GM18505 (cell line): Measurements from ENCODE around the gene BAIAP2.

Experiments
- ATAC-seq: cut with Tn5 transposase; IDR thresholded peaks from one replicate; pipeline ENCODE4 v1.9.1; 2021; ENCODE audit not compliant: unreplicated experiment
- POLR2A ChIP-seq: IDR thresholded peaks from 4 replicates; pipeline ENCODE4 v1.6.1; 2011; ENCODE audit warnings: borderline replicate concordance; ENCODE audit not compliant: insufficient read depth, insufficient read length; ENCODE audit errors: extremely low read depth

Gene BAIAP2

DNA sequence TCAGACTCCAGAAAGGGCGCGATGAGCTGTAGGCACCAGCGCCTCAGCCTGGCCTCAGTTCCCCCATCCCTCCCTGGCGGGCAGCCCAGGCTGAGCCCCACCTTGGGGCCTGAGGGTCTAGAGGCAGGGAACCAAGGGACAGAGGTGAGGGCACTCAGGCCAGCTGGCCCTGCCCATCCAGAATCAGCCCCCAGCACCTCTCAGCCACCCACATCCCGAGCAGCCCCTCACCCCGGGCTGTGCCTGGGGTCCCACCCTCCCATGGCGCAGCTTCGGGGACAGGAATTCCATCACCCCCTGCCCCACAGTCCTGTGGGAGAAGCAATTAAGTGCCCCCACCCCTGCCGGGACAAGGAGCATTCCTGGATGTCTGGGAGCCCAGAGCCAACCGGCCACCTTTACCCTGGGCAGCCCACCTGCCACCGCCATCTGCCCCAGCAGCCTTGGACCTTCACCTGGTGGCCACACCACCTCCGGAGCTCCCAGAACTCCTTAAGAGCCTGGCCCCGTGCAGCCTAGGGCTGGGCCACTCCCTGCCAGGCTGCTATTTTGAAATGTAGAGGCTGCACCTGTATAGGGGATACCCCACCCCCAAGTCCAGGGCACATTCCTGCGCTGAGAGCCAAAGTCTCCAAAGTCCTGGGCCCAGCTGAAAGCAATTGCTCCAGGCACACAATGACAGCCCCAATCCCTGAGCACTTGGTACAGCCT is 96.7 kb downstream of the BAIAP2 start:
- no peak for ATAC-seq
- no peak for TF ChIP-seq POLR2A

DNA sequence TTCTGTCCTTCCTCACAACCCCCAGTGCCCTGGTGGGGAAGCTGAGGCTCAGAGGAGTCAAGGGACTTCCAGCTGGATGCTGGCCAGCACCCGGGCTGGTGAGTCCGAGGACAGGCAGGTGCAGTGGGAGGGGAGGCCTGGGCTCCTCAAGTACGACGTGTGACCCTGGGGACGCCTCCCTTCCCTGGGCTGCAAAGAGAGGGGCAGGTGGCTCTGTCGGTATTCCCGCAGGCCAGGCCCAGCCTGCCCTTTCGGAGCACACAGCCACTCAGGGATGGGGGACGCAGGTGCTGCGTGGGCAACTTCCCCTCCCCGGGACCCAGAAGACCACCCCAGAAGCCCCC is 97.2 kb downstream of the BAIAP2 start:
- no peak for TF ChIP-seq POLR2A
- no peak for ATAC-seq

DNA sequence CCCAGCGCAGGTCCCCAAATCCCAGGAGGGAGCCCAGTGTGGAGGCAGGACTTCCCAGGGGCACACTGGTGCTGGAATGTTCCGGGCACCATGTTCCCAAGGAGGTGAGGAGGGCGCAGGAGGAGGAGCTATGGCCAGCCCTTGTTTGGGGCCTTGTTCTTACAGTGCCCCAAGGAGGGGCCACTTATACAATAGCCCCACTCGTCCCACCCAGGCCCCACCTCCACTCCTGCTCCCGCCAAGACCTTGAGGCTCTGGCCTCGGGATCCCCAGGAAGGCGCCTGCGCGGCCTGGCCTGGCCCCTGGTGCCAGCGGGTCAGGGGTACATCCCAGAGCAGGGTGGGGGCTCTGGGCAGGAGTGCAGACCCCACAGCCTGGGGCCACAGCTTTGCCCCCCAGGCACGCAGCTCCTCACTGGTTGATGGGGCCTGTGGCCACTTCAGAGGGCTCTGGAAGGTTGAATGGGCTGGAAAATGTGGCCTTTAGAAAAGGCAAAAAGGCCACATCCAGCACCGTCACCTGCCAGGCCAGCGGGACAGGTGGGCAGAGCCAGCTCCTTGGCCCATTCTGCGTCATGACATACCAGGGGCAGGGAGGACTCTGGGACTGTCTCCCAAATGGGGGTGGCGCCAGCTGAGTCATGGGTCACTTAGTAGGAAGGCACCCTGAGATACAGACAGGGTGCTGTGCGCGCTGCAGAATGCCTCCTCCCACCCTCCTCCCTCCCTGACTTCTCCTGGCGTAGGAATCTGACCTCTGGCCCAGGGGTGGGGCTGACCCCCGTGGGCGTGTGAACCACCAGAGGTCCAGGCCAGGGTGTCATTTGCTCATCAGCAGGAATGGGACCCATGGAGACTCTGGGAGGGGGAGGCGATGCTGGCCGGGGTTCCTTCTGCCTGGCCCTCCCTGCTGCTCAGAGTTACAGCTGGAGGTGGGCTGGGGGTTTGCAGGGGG is 98.1 kb downstream of the BAIAP2 start:
- ATAC-seq: no peak
- no peak for TF ChIP-seq POLR2A

DNA sequence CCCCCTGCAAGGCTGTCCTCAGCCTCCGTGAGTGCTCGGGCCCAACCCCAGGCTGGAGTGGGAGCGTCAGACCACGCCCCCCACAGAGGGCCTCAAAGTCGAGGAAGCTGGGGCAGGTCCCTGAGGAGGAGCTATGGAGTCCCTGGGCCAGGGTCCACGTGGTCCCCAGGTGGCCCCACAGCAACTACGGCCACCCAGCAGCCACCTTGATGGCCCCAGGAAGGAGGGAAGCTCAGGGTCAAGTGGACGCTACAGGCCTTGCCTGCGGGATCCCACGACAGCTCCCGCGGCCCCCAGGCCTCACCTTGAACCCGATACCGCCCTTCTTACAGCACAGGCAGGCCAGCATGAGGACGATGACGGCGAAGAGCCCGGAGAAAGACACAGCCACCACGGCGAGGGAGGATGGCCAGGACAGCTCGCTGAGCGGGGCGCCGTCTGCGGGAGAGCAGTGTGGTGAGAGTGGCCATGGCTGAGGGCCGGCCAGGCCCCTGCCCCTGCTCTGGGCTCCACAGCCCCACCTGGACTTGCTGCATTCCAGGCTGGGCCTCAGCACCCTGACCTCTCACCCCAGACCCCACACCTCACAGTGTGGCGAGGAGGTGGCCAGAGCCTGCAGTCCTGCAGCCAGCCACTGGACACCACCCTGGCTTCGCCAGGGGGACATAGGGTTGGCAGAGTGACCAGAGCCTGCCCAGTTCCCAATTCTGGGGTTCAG is 99.3 kb downstream of the BAIAP2 start:
- ATAC-seq: no peak
- no peak for TF ChIP-seq POLR2A

DNA sequence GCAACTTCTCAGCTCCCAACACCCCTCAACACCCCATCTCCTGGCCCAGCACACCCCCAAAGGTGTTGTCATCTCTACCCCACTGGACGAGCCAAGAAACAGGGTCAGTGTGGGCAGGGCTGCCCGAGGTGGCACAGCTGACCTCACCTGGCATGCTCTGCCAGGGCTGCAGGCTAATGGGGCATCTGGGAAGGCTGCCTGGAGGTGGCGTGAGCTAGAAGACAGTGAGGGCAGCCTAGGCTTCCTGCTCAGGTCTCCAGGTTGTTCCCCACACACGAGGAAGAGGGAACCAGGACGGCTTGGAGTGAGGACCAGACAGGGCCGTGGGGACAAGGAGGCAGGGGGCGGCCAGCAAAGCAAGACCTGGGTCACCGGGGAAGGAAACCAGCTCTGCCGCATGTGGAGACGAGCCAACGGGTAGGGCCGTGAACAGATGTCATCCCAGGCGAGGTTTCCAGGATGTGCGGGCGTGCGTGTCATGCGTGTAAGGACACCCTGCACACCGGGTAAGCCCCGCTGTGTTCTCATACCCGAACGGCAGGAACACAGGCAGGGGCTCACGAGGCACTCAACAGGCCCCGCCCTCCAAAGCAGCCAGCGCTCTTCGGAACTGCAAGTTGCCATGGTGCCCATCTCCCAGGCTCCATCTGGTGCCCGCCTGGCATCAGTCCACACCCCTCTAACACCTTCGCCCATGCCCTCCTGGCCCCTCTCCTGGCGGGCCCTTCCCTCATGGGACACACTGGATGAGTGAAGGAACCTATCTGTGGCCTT is 100.7 kb downstream of the BAIAP2 start:
- no peak for TF ChIP-seq POLR2A
- no peak for ATAC-seq

DNA sequence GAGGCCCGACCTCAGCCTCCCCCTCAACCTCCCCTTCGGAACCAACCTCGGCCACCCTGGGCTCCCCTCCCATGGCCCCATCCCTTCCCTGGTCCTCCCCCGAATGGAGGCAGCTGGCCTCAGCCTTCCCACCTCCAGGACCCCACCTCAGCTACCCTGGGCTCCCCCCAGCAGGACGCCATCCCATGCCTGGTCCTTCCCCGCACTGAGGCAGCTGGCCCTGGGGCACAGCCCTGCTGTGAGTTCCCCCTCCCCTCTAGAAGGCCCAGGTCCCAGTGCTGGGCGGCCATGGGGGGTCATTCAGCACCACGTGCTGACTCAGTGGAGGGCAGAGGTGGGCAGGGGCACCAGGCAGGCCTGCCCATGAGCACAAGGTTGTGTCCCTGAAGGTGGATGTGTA is 101.4 kb downstream of the BAIAP2 start:
- TF ChIP-seq POLR2A: no peak
- no peak for ATAC-seq

DNA sequence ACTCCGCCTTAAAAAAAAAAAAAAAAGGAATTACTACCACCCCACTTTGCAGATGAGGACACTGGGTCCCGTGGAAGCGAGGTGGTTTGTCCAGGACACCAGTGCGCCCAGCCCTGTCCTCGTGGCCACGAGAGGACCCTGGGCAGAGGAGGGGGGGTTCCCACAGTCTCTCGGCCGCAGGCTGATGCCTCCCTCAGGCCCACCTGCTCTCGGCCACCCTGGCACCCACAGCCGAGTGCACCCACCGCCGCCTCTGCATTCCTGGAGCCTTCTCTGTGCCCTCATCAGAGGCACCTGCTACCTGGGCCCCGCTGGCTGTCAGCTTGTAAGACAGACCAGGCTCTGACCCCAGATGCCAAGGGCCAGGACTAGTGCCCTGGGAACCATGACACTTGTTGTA is 102.3 kb downstream of the BAIAP2 start:
- no peak for TF ChIP-seq POLR2A
- no peak for ATAC-seq

DNA sequence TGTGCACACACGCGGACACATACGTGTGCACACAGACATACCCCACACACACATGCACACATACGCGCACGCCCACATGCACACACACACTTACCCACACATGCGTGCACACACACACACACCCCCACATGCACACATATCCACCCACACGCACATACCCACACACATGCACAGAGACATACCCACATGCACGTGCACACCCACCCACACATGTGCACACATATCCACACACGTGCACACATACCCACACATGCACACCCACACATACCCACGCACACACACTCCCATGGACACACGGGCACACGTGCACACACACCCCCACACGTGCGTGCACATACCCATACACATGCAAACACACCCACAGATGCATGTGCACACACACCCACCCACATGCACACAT is 103.1 kb downstream of the BAIAP2 start:
- no peak for ATAC-seq
- no peak for TF ChIP-seq POLR2A

DNA sequence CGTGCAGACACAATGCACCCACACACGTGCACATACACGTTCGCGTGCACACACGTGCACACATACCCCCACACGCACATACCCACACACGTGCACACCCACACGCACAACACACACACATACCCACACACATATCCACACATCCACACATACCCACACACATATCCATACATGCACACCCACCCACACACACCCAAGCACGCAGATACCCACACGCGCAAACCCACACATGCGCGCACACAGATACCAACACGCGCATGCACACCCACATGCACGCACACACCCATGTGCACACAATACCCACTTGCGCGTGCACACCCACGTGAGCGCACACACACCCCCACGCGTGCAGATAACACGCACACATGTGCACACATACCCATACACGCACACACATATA is 103.5 kb downstream of the BAIAP2 start:
- no peak for TF ChIP-seq POLR2A
- no peak for ATAC-seq

DNA sequence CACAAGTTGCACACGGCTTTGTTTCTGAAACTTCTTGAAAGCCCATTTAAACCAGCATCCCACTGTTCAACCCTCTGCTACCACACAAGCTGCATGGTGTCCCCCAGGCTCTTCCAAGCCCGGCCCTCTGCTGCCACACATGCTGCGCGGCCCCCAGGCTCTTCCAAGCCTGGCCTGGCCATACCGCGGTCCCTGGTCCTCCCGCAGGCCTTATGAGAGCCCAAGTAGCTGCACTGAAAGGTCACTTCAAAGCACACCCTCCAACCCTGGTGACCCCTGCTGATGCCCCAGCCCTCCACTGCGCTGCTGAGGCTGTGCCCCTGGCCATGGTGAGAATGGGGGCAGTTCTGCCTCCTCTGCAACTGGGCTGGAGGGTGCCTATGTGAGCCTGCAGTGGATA is 104.5 kb downstream of the BAIAP2 start:
- no peak for TF ChIP-seq POLR2A
- no peak for ATAC-seq

DNA sequence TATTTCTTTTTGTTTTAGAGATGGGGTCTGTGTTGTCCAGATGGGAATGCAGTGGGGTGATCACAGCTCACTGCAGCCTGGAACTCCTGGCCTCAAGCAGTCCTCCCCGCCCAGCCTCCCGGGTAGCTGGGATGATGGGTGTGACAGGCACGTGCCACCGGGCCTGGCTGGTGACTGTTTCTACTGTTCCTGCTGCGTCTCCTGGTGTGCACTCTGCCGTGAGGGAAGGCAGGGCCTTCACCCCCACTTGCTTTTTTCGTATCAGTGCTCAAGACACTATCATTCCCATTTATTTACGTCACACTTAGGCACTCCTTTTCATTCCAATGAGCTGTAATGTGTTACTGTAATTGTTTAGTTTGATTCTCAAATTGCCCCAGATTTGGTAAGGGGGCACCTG is 105.1 kb downstream of the BAIAP2 start:
- no peak for ATAC-seq
- no peak for TF ChIP-seq POLR2A

DNA sequence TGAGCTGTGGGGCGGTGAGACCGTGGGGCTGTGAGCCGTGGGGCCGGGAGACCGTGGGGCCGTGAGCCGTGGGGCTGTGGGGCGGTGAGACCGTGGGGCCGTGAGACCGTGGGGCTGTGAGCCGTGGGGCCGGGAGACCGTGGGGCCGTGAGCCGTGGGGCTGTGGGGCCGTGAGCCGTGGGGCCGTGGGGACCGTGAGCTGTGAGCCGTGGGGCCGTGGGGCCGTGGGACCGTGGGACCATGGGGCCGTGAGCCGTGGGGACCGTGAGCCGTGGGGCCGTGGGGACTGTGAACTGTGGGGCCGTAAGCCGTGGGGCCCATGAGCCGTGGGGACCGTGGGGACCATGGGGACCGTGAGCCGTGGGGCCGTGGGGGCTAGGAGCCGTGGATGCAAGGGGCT is 105.7 kb downstream of the BAIAP2 start:
- no peak for ATAC-seq
- no peak for TF ChIP-seq POLR2A
